Endothelial cell of umbilical vein (primary cell): Measurements from ENCODE around the gene ZNF418. TPM values are rescaled to one million over a fixed set of nuclear protein-coding genes. Genes with fewer than 3 reads are reported as not detected.

Experiments used
- BruUV-seq: library from RNA; stranded (reverse); fragments of 400-500 nt; replicated peaks from 2 replicates; lab custom pipeline; 2021; lab: Mats Ljungman, UMichigan
- CTCF ChIA-PET: fragments of 300-600, 350-600 bp; sonication (Branson Sonifier 250); formaldehyde crosslinking; loops from one replicate; lab custom pipeline; 2021; ENCODE audit warnings: antibody characterized with exemption, inconsistent platforms; lab: Charles Lee
- POLR2A ChIA-PET: fragments of 300-600, 350-600 bp; sonication (Branson Sonifier 250); formaldehyde crosslinking; loops from one replicate; lab custom pipeline; 2021; ENCODE audit warnings: antibody characterized with exemption, inconsistent platforms; lab: Charles Lee
- DNase-seq: peaks from one replicate; pipeline ENCODE4 v3.0.0-alpha.2; 2011; ENCODE audit warnings: low read depth, low spot score
- FAIRE-seq: peaks from 2 replicates; lab custom pipeline; 2011; peaks lifted over from hg19 to GRCh38; lab: Jason Lieb, UNC
- H2AFZ ChIP-seq: 2 replicates; pipeline ENCODE4 v1.6.0; 2012; ENCODE audit warnings: low read depth, low read length, control low read depth, inconsistent platforms
- H3K27ac ChIP-seq: 2 replicates; pipeline ENCODE4 v1.5.1; 2011; ENCODE audit warnings: low read depth, mild to moderate bottlenecking, control low read depth, low read length, moderate library complexity; ENCODE audit not compliant: insufficient read depth
- H3K27me3 ChIP-seq, 2 experiments: 2 replicates each; pipeline versions ENCODE4 v1.6.0 to v1.6.1; 2011; ENCODE audit warnings: low read length in 2 of 2, mixed read lengths in 1 of 2; ENCODE audit not compliant: control insufficient read depth in 2 of 2, insufficient read depth in 2 of 2
- H3K36me3 ChIP-seq, 2 experiments: 2 replicates in 1 of 2; 3 replicates in 1 of 2; pipeline ENCODE4 v1.5.1; 2011; ENCODE audit warnings: low read length in 2 of 2, mild to moderate bottlenecking in 1 of 2, moderate library complexity in 1 of 2; ENCODE audit not compliant: control insufficient read depth in 2 of 2, insufficient read depth in 2 of 2; ENCODE audit errors: extremely low read depth in 1 of 2
- H3K4me1 ChIP-seq: 3 replicates; pipeline ENCODE4 v1.5.1; 2011; ENCODE audit warnings: mild to moderate bottlenecking, low read length; ENCODE audit not compliant: control insufficient read depth, insufficient read depth; ENCODE audit errors: extremely low read depth
- H3K4me2 ChIP-seq: 2 replicates; pipeline ENCODE4 v1.6.1; 2011; ENCODE audit warnings: low read length, control low read depth, mixed read lengths; ENCODE audit not compliant: insufficient read depth
- H3K4me3 ChIP-seq, 3 experiments: fragments of 200-600 bp in 1 of 3; sonication (generic), shearing (Covaris generic) in 1 of 3; replicated peaks in 1 of 3; 2 replicates each; pipeline ENCODE4 v1.5.1; 2011 to 2016; ENCODE audit warnings: control low read depth in 3 of 3, low read length in 3 of 3, mild to moderate bottlenecking in 2 of 3, inconsistent platforms in 1 of 3, low read depth in 1 of 3, moderate library complexity in 1 of 3; ENCODE audit not compliant: insufficient read depth in 1 of 3
- H3K79me2 ChIP-seq: 2 replicates; pipeline ENCODE4 v1.6.0; 2012; ENCODE audit warnings: low read length, inconsistent platforms; ENCODE audit not compliant: control insufficient read depth, insufficient read depth
- H3K9ac ChIP-seq: replicated peaks from 2 replicates; pipeline ENCODE3; 2011; ENCODE audit warnings: low read length, control low read depth; ENCODE audit not compliant: insufficient read depth; ENCODE audit errors: extremely low read depth
- H3K9me1 ChIP-seq: replicated peaks from 3 replicates; pipeline ENCODE4 v1.6.0; 2011; ENCODE audit warnings: mild to moderate bottlenecking, low read length; ENCODE audit not compliant: control insufficient read depth, insufficient read depth; ENCODE audit errors: extremely low read depth
- H3K9me3 ChIP-seq: replicated peaks from 2 replicates; pipeline ENCODE4 v1.5.1; 2012; ENCODE audit warnings: low read length, inconsistent platforms; ENCODE audit not compliant: control insufficient read depth, insufficient read depth
- H4K20me1 ChIP-seq: replicated peaks from 2 replicates; pipeline ENCODE3; 2011; ENCODE audit warnings: mild to moderate bottlenecking, low read length; ENCODE audit not compliant: control insufficient read depth, insufficient read depth; ENCODE audit errors: extremely low read depth
- EZH2 ChIP-seq: IDR thresholded peaks from 2 replicates; pipeline ENCODE4 v1.6.1; 2012; ENCODE audit warnings: borderline replicate concordance, low read depth, mild to moderate bottlenecking, moderate library complexity, low read length, inconsistent platforms; ENCODE audit not compliant: severe bottlenecking
- FOS ChIP-seq: IDR thresholded peaks from 2 replicates; pipeline ENCODE4 v1.6.1; 2011; ENCODE audit warnings: mild to moderate bottlenecking, low read length, moderate library complexity, borderline replicate concordance; ENCODE audit not compliant: insufficient read depth
- GATA2 ChIP-seq: IDR thresholded peaks from 2 replicates; pipeline ENCODE4 v1.7.0; 2011; ENCODE audit warnings: low read depth, mild to moderate bottlenecking, moderate library complexity, mixed read lengths, low read length; ENCODE audit not compliant: insufficient read length, insufficient read depth
- JUN ChIP-seq: IDR thresholded peaks from 2 replicates; pipeline ENCODE4 v1.6.1; 2011; ENCODE audit warnings: borderline replicate concordance, low read depth; ENCODE audit not compliant: insufficient read length, insufficient read depth
- MAX ChIP-seq: IDR thresholded peaks from 2 replicates; pipeline ENCODE4 v1.6.1; 2011; ENCODE audit not compliant: insufficient read depth, insufficient read length
- MYC ChIP-seq: IDR thresholded peaks from one replicate; pipeline ENCODE4 v1.6.1; 2011; ENCODE audit warnings: mild to moderate bottlenecking, low read depth, low read length
- POLR2A ChIP-seq: IDR thresholded peaks from 2 replicates; pipeline ENCODE4 v1.6.1; 2012; ENCODE audit warnings: low read depth, mild to moderate bottlenecking, control low read depth, low read length
- POLR2AphosphoS5 ChIP-seq: IDR thresholded peaks from 2 replicates; pipeline ENCODE4 v1.6.1; 2012; ENCODE audit warnings: low read depth, mild to moderate bottlenecking, control low read depth, low read length, moderate library complexity; ENCODE audit not compliant: insufficient read depth
- dilution Hi-C: fragments of 300-500 bp; cut with MboI; formaldehyde crosslinking; loops from one replicate; pipeline ENCODE4 v1.15.0; 2019; ENCODE audit warnings: low sequenced_read_pairs; ENCODE audit not compliant: extremely low pct_ligation_motif_present
- intact Hi-C: fragments of 100-400 bp; cut with micrococcal nuclease; formaldehyde crosslinking; loops from one replicate; pipeline ENCODE4 v1.10.0; 2022
- polyA plus RNA-seq, 4 experiments: library from polyadenylated mRNA; depleted of rRNA in 3 of 4; stranded (reverse) in 3 of 4; unstranded in 1 of 4; fragments of >200 nt; gene quantifications; 2 replicates each; pipeline versions ENCODE4 v1.2.1 to v1.2.3, GENCODE V29; 2011 to 2012; ENCODE audit warnings: missing spikeins in 1 of 4
- total RNA-seq: library from RNA; stranded (reverse); gene quantifications from 2 replicates; pipeline ENCODE4 v1.2.3, GENCODE V29; 2021

Gene ZNF418
- total and polyA plus RNA-seq, 2 donors (not counting 3 experiments of a cell fraction or from before 2014, with no cell fraction given): 1.7 to 5.4 TPM

GRCh38 chr19:57905258-57905657 is 29.9 kb downstream of the ZNF418 start:
- H3K79me2 ChIP-seq: no peaks in the 10 kb centered on the region
- intact Hi-C loops: no loop called here
- FAIRE-seq (no peak), DNase-seq (no peak)
- H4K20me1 ChIP-seq: no peaks in the 10 kb centered on the region
- dilution Hi-C loops: no loop called here
- peaks cover 0 to 2% of the 10 kb centered on the region in 2 experiments for H3K36me3 ChIP-seq
- no peak overlapping the region for H3K4me2 ChIP-seq
- H3K9me1 ChIP-seq: no peaks in the 10 kb centered on the region
- H3K9ac ChIP-seq: no peak overlapping the region
- TF ChIP-seq POLR2A: no peak
- TF ChIP-seq POLR2AphosphoS5: no peak
- TF ChIP-seq MAX: no peak
- H3K27ac ChIP-seq: no peak overlapping the region
- no peak overlapping the region for H3K4me3 ChIP-seq
- no peak overlapping the region for H2AFZ ChIP-seq
- BruUV-seq: no TSS peak
- CTCF ChIA-PET: no interaction called here
- no peaks in the 10 kb centered on the region for H3K27me3 ChIP-seq
- peaks cover 4% of the 10 kb centered on the region for H3K9me3 ChIP-seq
- POLR2A ChIA-PET: no interaction called here
- H3K4me1 ChIP-seq: no peaks in the 10 kb centered on the region

GRCh38 chr19:57903618-57904184 is 31.5 kb downstream of the ZNF418 start:
- Histone ChIP-seq H3K4me3 (no peak overlapping the region), H3K79me2 (no peaks in the 10 kb centered on the region), H3K9me1 (no peaks in the 10 kb centered on the region), H3K9me3 (peaks cover 4% of the 10 kb centered on the region), H2AFZ (no peak overlapping the region), H4K20me1 (no peaks in the 10 kb centered on the region), H3K36me3 (peaks cover 0 to 2% of the 10 kb centered on the region in 2 experiments), H3K4me1 (no peaks in the 10 kb centered on the region), H3K27me3 (no peaks in the 10 kb centered on the region), H3K9ac (no peak overlapping the region), H3K4me2 (no peak overlapping the region), H3K27ac (no peak overlapping the region)
- intact Hi-C loops (loop anchor here (1.0 kb wide), 1 partner anchor 165 kb away; no protein-coding TSS in a partner anchor), dilution Hi-C loops (no loop called here)
- CTCF ChIA-PET: interaction anchor here (1.5 kb wide), 1 partner anchor 13 kb away, joined by 6 read pairs; the partner anchor contains the start of gene ZNF417
- no peak for TF ChIP-seq FOS
- TF ChIP-seq JUN: no peak
- TF ChIP-seq MYC: no peak
- TF ChIP-seq EZH2: no peak
- no peak for TF ChIP-seq POLR2AphosphoS5
- TF ChIP-seq POLR2A: no peak
- no peak for TF ChIP-seq GATA2
- no TSS peak for BruUV-seq
- FAIRE-seq (no peak), DNase-seq (no peak)
- POLR2A ChIA-PET: no interaction called here
